Caco-2 (cell line): ENCODE measurements around the gene ANO3. TPM values are rescaled to one million over a fixed set of nuclear protein-coding genes. Genes with fewer than 3 reads are reported as not detected.

ENCODE experiments used
- BruUV-seq: library from RNA; stranded (reverse); fragments of 400-500 nt; replicated peaks from 2 replicates; lab custom pipeline; 2021; lab: Mats Ljungman, UMichigan
- CTCF ChIA-PET: fragments of 300-600 bp; sonication (Branson Sonifier 250); formaldehyde crosslinking; loops from one replicate; lab custom pipeline; 2022; ENCODE audit warnings: antibody characterized with exemption; lab: Charles Lee
- POLR2A ChIA-PET: fragments of 300-600 bp; sonication (Branson Sonifier 250); formaldehyde crosslinking; loops from one replicate; lab custom pipeline; 2022; ENCODE audit warnings: antibody characterized with exemption; lab: Charles Lee
- DNase-seq, 2 experiments: peaks; one replicate each; pipeline versions ENCODE4 v3.0.0 to v3.0.0-alpha.2; 2020 to 2022
- H3K27me3 ChIP-seq: replicated peaks from 2 replicates; pipeline ENCODE4 v1.6.0; 2011; ENCODE audit warnings: low read length; ENCODE audit not compliant: control insufficient read depth, insufficient read depth
- H3K36me3 ChIP-seq: 2 replicates; pipeline ENCODE4 v1.5.1; 2011; ENCODE audit warnings: low read length; ENCODE audit not compliant: control insufficient read depth, insufficient read depth
- H3K4me1 ChIP-seq: fragments of 250-450 bp; sonication (Bioruptor Pico); 2 replicates; pipeline ENCODE4 v1.5.1; 2020; ENCODE audit warnings: mild to moderate bottlenecking
- H3K4me3 ChIP-seq: 2 replicates; pipeline ENCODE4 v1.5.1; 2011; ENCODE audit warnings: low read depth, mild to moderate bottlenecking, control low read depth, low read length
- H3K9me3 ChIP-seq: fragments of 250-450 bp; sonication (Bioruptor Pico); 2 replicates; pipeline ENCODE4 v1.5.1; 2020; ENCODE audit warnings: mild to moderate bottlenecking, moderate library complexity
- H3K27ac Mint-ChIP-seq: one replicate; pipeline ENCODE4 v1.8.0; 2022; ENCODE audit warnings: mixed read lengths; ENCODE audit not compliant: unreplicated experiment
- H3K27me3 Mint-ChIP-seq: one replicate; pipeline ENCODE4 v1.8.0; 2022; ENCODE audit warnings: mixed read lengths; ENCODE audit not compliant: insufficient read depth, unreplicated experiment
- H3K36me3 Mint-ChIP-seq: one replicate; pipeline ENCODE4 v1.8.0; 2022; ENCODE audit warnings: mild to moderate bottlenecking, mixed read lengths; ENCODE audit not compliant: insufficient read depth, unreplicated experiment
- H3K4me1 Mint-ChIP-seq: one replicate; pipeline ENCODE4 v1.8.0; 2022; ENCODE audit warnings: low read depth, mixed read lengths; ENCODE audit not compliant: unreplicated experiment
- H3K4me3 Mint-ChIP-seq: one replicate; pipeline ENCODE4 v1.8.0; 2022; ENCODE audit warnings: mild to moderate bottlenecking, moderate library complexity, mixed read lengths; ENCODE audit not compliant: unreplicated experiment
- H3K9me3 Mint-ChIP-seq: one replicate; pipeline ENCODE4 v1.8.0; 2022; ENCODE audit warnings: mixed read lengths; ENCODE audit not compliant: unreplicated experiment
- CTCF ChIP-seq, 2 experiments: fragments of 200-600 bp in 1 of 2; IDR thresholded peaks; 1 replicate in 1 of 2; 2 replicates in 1 of 2; pipeline versions ENCODE4 v1.5.1 to v1.8.0; 2011 to 2022; ENCODE audit warnings: antibody characterized with exemption in 1 of 2, control low read depth in 1 of 2, inconsistent platforms in 1 of 2, low read depth in 1 of 2, low read length in 1 of 2, mild to moderate bottlenecking in 1 of 2, moderate library complexity in 1 of 2; ENCODE audit not compliant: insufficient read depth in 1 of 2, severe bottlenecking in 1 of 2, unreplicated experiment in 1 of 2
- intact Hi-C: fragments of 100-400 bp; cut with micrococcal nuclease; formaldehyde crosslinking; loops from one replicate; pipeline ENCODE4 v1.10.0; 2022; ENCODE audit not compliant: unreplicated experiment
- total RNA-seq: library from RNA; stranded (reverse); gene quantifications from 2 replicates; pipeline ENCODE4 v1.2.3, GENCODE V29; 2022

The ANO3 gene
- total RNA-seq, 1 experiment from 2014 or later: not detected

GRCh38 chr11:26323837-26324236 is 8.1 kb upstream of the ANO3 start:
- ChIA-PET CTCF (no interaction called here), POLR2A (no interaction called here)
- Histone ChIP-seq H3K36me3 (no peaks in the 10 kb centered on the region), H3K4me3 (no peak overlapping the region), H3K27me3 (no peaks in the 10 kb centered on the region), H3K9me3 (no peaks in the 10 kb centered on the region), H3K4me1 (no peaks in the 10 kb centered on the region; the same call in 1 of the 2 replicates)
- no peaks in the 10 kb centered on the region for H3K36me3 Mint-ChIP-seq
- peaks cover 10% of the 10 kb centered on the region for H3K27me3 Mint-ChIP-seq
- no peaks in the 10 kb centered on the region for H3K4me1 Mint-ChIP-seq
- no TSS peak for BruUV-seq
- TF ChIP-seq CTCF (IDR thresholded peaks at IDR 0.05; ENCODE audit: insufficient read depth in 1 of 2, low read depth in 1 of 2, low read length in 1 of 2, severe bottlenecking in 1 of 2, unreplicated experiment in 1 of 2): no peak
- no peak for DNase-seq
- H3K27ac Mint-ChIP-seq: no peak overlapping the region
- intact Hi-C loops: no loop called here
- H3K4me3 Mint-ChIP-seq: no peak overlapping the region
- no peaks in the 10 kb centered on the region for H3K9me3 Mint-ChIP-seq

- H3K4me1 Mint-ChIP-seq: no peaks in the 10 kb centered on the region
- H3K9me3 Mint-ChIP-seq: no peaks in the 10 kb centered on the region
- Histone ChIP-seq H3K36me3 (no peaks in the 10 kb centered on the region), H3K27me3 (no peaks in the 10 kb centered on the region), H3K4me3 (no peak overlapping the region), H3K9me3 (no peaks in the 10 kb centered on the region), H3K4me1 (no peaks in the 10 kb centered on the region; the same call in 1 of the 2 replicates)
- H3K27ac Mint-ChIP-seq: no peak overlapping the region
- POLR2A ChIA-PET: no interaction called here
- no peak for DNase-seq
- no peak for TF ChIP-seq CTCF (IDR thresholded peaks at IDR 0.05; ENCODE audit: insufficient read depth in 1 of 2, low read depth in 1 of 2, low read length in 1 of 2, severe bottlenecking in 1 of 2, unreplicated experiment in 1 of 2)
- H3K27me3 Mint-ChIP-seq: peaks cover 10% of the 10 kb centered on the region
- no peaks in the 10 kb centered on the region for H3K36me3 Mint-ChIP-seq
- CTCF ChIA-PET: no interaction called here
- intact Hi-C loops: no loop called here
- no TSS peak for BruUV-seq
- no peak overlapping the region for H3K4me3 Mint-ChIP-seq
Measured at GRCh38 chr11:26324270-26324669, 7.7 kb upstream of the ANO3 start.

- CTCF ChIA-PET: interaction anchor here (0.8 kb wide), 1 partner anchor 75 kb away, joined by 3 read pairs; no protein-coding TSS in a partner anchor
- Mint-ChIP-seq H3K27me3 (peaks cover 11% of the 10 kb centered on the region), H3K27ac (no peak overlapping the region), H3K36me3 (no peaks in the 10 kb centered on the region), H3K9me3 (no peaks in the 10 kb centered on the region), H3K4me3 (no peak overlapping the region), H3K4me1 (no peaks in the 10 kb centered on the region)
- no TSS peak for BruUV-seq
- intact Hi-C loops: no loop called here
- TF ChIP-seq CTCF (IDR thresholded peaks at IDR 0.05; ENCODE audit: insufficient read depth in 1 of 2, low read depth in 1 of 2, low read length in 1 of 2, severe bottlenecking in 1 of 2, unreplicated experiment in 1 of 2): no peak
- Histone ChIP-seq H3K36me3 (no peaks in the 10 kb centered on the region), H3K4me3 (no peak overlapping the region), H3K4me1 (no peaks in the 10 kb centered on the region; the same call in 1 of the 2 replicates), H3K9me3 (no peaks in the 10 kb centered on the region), H3K27me3 (no peaks in the 10 kb centered on the region)
- DNase-seq: no peak
- POLR2A ChIA-PET: no interaction called here
Measured at GRCh38 chr11:26326793-26327400, 5.0 kb upstream of the ANO3 start.
